HepG2 (cell line): ENCODE measurements around the gene STK11. TPM values are rescaled to one million over a fixed set of nuclear protein-coding genes. Genes with fewer than 3 reads are reported as not detected.

ENCODE experiments used
- AGO1 ChIP-seq: fragments of 200-400 bp; formaldehyde crosslinking; IDR thresholded peaks from 2 replicates; pipeline ENCODE4 v1.6.1; 2017; ENCODE audit warnings: mild to moderate bottlenecking, low read depth, low read length, moderate library complexity; ENCODE audit not compliant: poor library complexity, severe bottlenecking
- AGO2 ChIP-seq: fragments of 200-400 bp; formaldehyde crosslinking; optimal IDR thresholded peaks from 2 replicates; pipeline ENCODE3; 2017; ENCODE audit warnings: mild to moderate bottlenecking, low read depth, low read length, moderate library complexity
- CENPX ChIP-seq: sonication (generic); formaldehyde crosslinking; IDR thresholded peaks from 2 replicates; pipeline ENCODE4 v1.9.0; 2021; ENCODE audit warnings: mild to moderate bottlenecking, missing genetic modification reagents, moderate library complexity
- CREB1 ChIP-seq, 2 experiments: fragments of 450-650 bp in 1 of 2; IDR thresholded peaks; 2 replicates each; pipeline ENCODE4 v1.6.1; 2016 to 2017; ENCODE audit warnings: control low read depth in 1 of 2, mild to moderate bottlenecking in 1 of 2, missing compliant biosample characterization in 1 of 2, missing genetic modification characterization in 1 of 2
- FOSL2 ChIP-seq: sonication (generic); formaldehyde crosslinking; IDR thresholded peaks from 2 replicates; pipeline ENCODE4 v1.4.0; 2020; ENCODE audit warnings: missing genetic modification reagents
- FOXP4 ChIP-seq: sonication (generic); formaldehyde crosslinking; IDR thresholded peaks from 2 replicates; pipeline ENCODE4 v1.4.0; 2020; ENCODE audit warnings: missing genetic modification reagents
- HMG20B ChIP-seq: conservative IDR thresholded peaks from 2 replicates; pipeline ENCODE4 v1.6.1; 2016; ENCODE audit warnings: missing genetic modification reagents, missing compliant biosample characterization
- HNRNPL ChIP-seq: fragments of 200-400 bp; formaldehyde crosslinking; IDR thresholded peaks from 2 replicates; pipeline ENCODE4 v1.6.1; 2017; ENCODE audit warnings: mild to moderate bottlenecking, low read depth, low read length
- HOXA5 ChIP-seq: sonication (generic); formaldehyde crosslinking; IDR thresholded peaks from 2 replicates; pipeline ENCODE4 v1.4.0; 2020; ENCODE audit warnings: missing genetic modification reagents
- MATR3 ChIP-seq: sonication (generic); formaldehyde crosslinking; IDR thresholded peaks from 2 replicates; pipeline ENCODE4 v1.4.0; 2020; ENCODE audit warnings: missing genetic modification reagents
- MTF1 ChIP-seq: sonication (generic); formaldehyde crosslinking; IDR thresholded peaks from 2 replicates; pipeline ENCODE4 v1.5.0; 2020; ENCODE audit warnings: missing genetic modification reagents
- NFE2 ChIP-seq: sonication (generic); formaldehyde crosslinking; IDR thresholded peaks from 2 replicates; pipeline ENCODE4 v1.4.0; 2020; ENCODE audit warnings: missing genetic modification reagents
- NFYB ChIP-seq: sonication (generic); formaldehyde crosslinking; IDR thresholded peaks from 2 replicates; pipeline ENCODE4 v1.4.0; 2020; ENCODE audit warnings: missing genetic modification reagents
- RARA ChIP-seq: IDR thresholded peaks from 2 replicates; pipeline ENCODE4 v1.6.1; 2016; ENCODE audit warnings: missing genetic modification reagents, missing compliant biosample characterization
- SCMH1 ChIP-seq: sonication (generic); formaldehyde crosslinking; IDR thresholded peaks from 2 replicates; pipeline ENCODE4 v1.9.0; 2021; ENCODE audit warnings: missing genetic modification reagents, mild to moderate bottlenecking, borderline replicate concordance
- TAF15 ChIP-seq: fragments of 200-400 bp; formaldehyde crosslinking; IDR thresholded peaks from one replicate; pipeline ENCODE4 v1.6.1; 2018; ENCODE audit warnings: mild to moderate bottlenecking, low read depth, low read length; ENCODE audit not compliant: poor library complexity, severe bottlenecking
- THAP11 ChIP-seq: IDR thresholded peaks from 2 replicates; pipeline ENCODE4 v1.6.1; 2016; ENCODE audit warnings: missing biosample characterization, missing genetic modification reagents
- U2AF1 ChIP-seq: fragments of 200-400 bp; formaldehyde crosslinking; optimal IDR thresholded peaks from 2 replicates; pipeline ENCODE3; 2017; ENCODE audit warnings: mild to moderate bottlenecking, low read depth, low read length
- ZBTB37 ChIP-seq: sonication (generic); formaldehyde crosslinking; IDR thresholded peaks from 2 replicates; pipeline ENCODE4 v1.4.0; 2020; ENCODE audit warnings: mild to moderate bottlenecking, missing genetic modification reagents
- ZEB1 ChIP-seq: IDR thresholded peaks from 2 replicates; pipeline ENCODE4 v1.6.1; 2012; ENCODE audit warnings: mild to moderate bottlenecking, low read depth, inconsistent platforms; ENCODE audit not compliant: insufficient replicate concordance
- ZFP41 ChIP-seq: sonication (generic); formaldehyde crosslinking; IDR thresholded peaks from 2 replicates; pipeline ENCODE4 v1.4.0; 2020; ENCODE audit warnings: mild to moderate bottlenecking, missing genetic modification reagents, borderline replicate concordance
- ZNF251 ChIP-seq: sonication (generic); formaldehyde crosslinking; IDR thresholded peaks from 2 replicates; pipeline ENCODE4 v1.9.0; 2021; ENCODE audit warnings: mild to moderate bottlenecking, missing genetic modification reagents
- ZNF326 ChIP-seq: sonication (generic); formaldehyde crosslinking; IDR thresholded peaks from 2 replicates; pipeline ENCODE4 v1.4.0; 2020; ENCODE audit warnings: missing genetic modification reagents, borderline replicate concordance
- ZNF546 ChIP-seq: sonication (generic); formaldehyde crosslinking; conservative IDR thresholded peaks from 2 replicates; pipeline ENCODE4 v1.8.1; 2023; ENCODE audit warnings: mild to moderate bottlenecking, missing genetic modification reagents
- ZNF841 ChIP-seq: sonication (generic); formaldehyde crosslinking; IDR thresholded peaks from 2 replicates; pipeline ENCODE4 v1.8.1; 2023; ENCODE audit warnings: missing genetic modification reagents, borderline replicate concordance
- polyA plus RNA-seq, 8 experiments: library from polyadenylated mRNA; depleted of rRNA in 3 of 8; stranded (reverse) in 7 of 8; unstranded in 1 of 8; fragments of >200 nt; fragmentation: Illumina TruSeq in 4 of 8; extraction: Trizol in 4 of 8; gene quantifications; 2 replicates each; pipeline versions ENCODE4 v1.2.1 to v1.2.3, GENCODE V29; 2011 to 2016; ENCODE audit warnings: low read depth in 4 of 8, missing spikeins in 1 of 8, mixed read lengths in 1 of 8; ENCODE audit not compliant: insufficient read depth in 1 of 8
- total RNA-seq, 5 experiments: library from RNA; depleted of rRNA; stranded (reverse); fragments of >200 nt; fragmentation: Illumina TruSeq; extraction: Trizol; gene quantifications; 2 replicates each; pipeline ENCODE4 v1.2.3, GENCODE V29; 2016; ENCODE audit warnings: low read depth in 1 of 5
- TF ChIP-seq, protein P1 (sequence below): sonication (generic); formaldehyde crosslinking; IDR thresholded peaks from 2 replicates; pipeline ENCODE4 v1.8.0; 2022; ENCODE audit warnings: missing genetic modification reagents, low read depth, mild to moderate bottlenecking, borderline replicate concordance
- TF ChIP-seq, protein P2 (sequence below): sonication (generic); formaldehyde crosslinking; IDR thresholded peaks from 2 replicates; pipeline ENCODE4 v1.8.1; 2023; ENCODE audit warnings: mild to moderate bottlenecking, moderate library complexity, missing genetic modification reagents

The STK11 gene
- total and polyA plus RNA-seq, 2 of the 13 experiments (the other 11 are each of a cell fraction or from before 2014, with no cell fraction given) = 27.5 to 43.6 TPM

GRCh38 chr19:1252221-1252820 is 46.7 kb downstream of the STK11 start (continued):
- TF ChIP-seq ZNF546 (CRISPR knock-in tag) (0 out of 2 replicates have a peak, but pooled peaks have one; percentile 16), U2AF1 (peak; percentile 27), THAP11 (CRISPR knock-in tag) (peak; percentile 39; the same call in 1 of the 2 replicates), TAF15 (peak; percentile 73), SCMH1 (no peak), ZNF251 (CRISPR knock-in tag) (no peak), MTF1 (CRISPR knock-in tag) (no peak), ZNF841 (no peak), AGO1 (no peak), ZNF326 (no peak), NFYB (CRISPR knock-in tag) (no peak), CREB1 (IDR thresholded peaks at IDR 0.05) (0 out of 2 replicates have a peak, but pooled peaks have one; percentile 4), CREB1 (CRISPR knock-in tag; IDR thresholded peaks at IDR 0.05) (peak; percentile 19; the same call in 1 of the 2 replicates), FOXP4 (CRISPR knock-in tag) (peak; percentile 61; the same call in 1 of the 2 replicates), ZBTB37 (CRISPR knock-in tag) (no peak), ZEB1 (no peak), NFE2 (no peak), FOSL2 (CRISPR knock-in tag) (peak; percentile 75), HNRNPL (peak; percentile 57; the same call in 1 of the 2 replicates), RARA (CRISPR knock-in tag) (peak; percentile 85), MATR3 (CRISPR knock-in tag) (no peak), CENPX (no peak), HMG20B (CRISPR knock-in tag) (no peak; the same call in 1 of the 2 replicates), ZFP41 (CRISPR knock-in tag) (no peak), HOXA5 (CRISPR knock-in tag) (peak; percentile 51; the same call in 1 of the 2 replicates), AGO2 (peak; percentile 57)
- TF ChIP-seq, protein P1, sequence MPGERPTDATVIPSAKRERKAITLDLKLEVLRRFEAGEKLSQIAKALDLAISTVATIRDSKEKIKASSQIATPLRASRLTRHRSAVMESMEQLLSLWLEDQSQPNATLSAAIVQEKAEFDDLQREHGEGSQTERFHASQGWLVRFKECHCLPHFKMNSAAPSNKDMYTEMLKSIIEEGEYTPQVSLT = no peak
- TF ChIP-seq, protein P2, sequence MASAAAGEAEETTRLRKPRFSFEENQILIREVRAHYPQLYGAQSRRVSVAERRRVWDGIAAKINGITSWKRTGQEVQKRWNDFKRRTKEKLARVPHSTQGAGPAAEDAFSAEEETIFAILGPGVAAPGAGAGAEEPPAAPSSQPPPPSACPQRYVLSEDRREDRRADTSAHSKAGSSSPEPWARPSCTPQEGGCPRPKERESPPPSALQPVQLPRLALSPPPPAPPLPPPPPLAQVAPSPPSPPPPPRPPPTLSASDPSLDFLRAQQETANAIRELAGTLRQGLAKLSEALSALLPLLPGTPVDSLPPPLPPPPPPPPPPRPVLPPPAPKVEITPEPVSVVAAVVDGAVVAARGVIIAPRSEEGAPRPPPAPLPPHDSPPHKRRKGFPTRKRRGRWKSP (CRISPR knock-in tag) = no peak; the same call in 1 of the 2 replicates
